ENCODE results near the gene AGO3. TPM values are rescaled to one million over a fixed set of nuclear protein-coding genes. Genes with fewer than 3 reads are reported as not detected.

The AGO3 gene
- total and polyA plus RNA-seq, 10 of the 15 experiments (the other 5 are each of a cell fraction or from before 2014, with no cell fraction given): 3.9 to 35.2 (median 12.5) TPM

DNA sequence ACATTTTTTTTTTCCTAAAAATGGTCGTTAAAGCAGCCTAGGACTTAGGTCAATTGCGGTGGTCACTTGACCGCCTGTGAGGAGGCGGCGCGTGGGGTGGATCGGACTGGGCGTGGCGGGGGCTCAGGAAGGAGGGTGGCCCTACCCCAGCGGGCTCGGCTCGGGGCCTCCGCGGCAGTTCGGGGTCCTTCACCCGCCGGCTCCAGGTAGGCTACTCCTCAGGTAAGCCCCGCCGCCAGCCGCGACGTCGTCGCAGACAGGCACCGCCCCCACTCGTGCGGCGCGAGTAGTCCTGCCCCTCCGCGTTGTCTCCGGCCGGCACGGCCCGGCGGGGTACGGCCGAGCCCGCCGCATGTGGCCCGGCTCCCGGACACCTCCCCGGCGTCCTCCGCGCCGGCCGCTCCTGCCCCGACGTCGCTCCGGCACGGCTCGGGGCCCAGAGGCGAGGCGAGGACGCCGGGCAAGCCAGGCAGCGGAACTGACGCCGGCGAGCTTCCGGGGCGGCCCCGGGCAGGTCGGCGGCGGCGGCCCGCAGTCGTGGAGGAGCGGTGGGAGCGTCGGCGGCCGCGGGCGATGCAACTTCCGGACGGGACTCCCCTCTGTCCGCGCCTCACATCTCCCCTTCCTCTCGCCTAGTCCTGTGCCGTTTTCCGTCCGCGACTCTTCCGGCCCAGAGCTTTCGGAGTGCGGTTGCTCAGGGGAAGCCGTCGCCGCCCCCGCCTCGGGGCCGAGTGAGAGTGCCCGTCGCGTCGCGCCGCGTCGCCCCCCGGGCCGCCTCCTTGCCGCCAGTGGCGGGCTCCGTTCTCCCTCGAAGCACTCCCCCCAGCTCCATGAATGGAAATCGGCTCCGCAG is at the start of gene AGO3 (continued):
- no peak for TF ChIP-seq CBX3 (IDR thresholded peaks at IDR 0.05; ENCODE audit: borderline replicate concordance, low read depth)
- no peak for TF ChIP-seq SKIL (IDR thresholded peaks at IDR 0.05; ENCODE audit: low read depth, poor library complexity, severe bottlenecking)
- no peak for TF ChIP-seq EED (IDR thresholded peaks at IDR 0.05; ENCODE audit: low read depth)
- TF ChIP-seq ZZZ3 (IDR thresholded peaks at IDR 0.05; ENCODE audit: control insufficient read depth, insufficient read length, low read depth): no peak
- TF ChIP-seq FOS (IDR thresholded peaks at IDR 0.05; ENCODE audit: borderline replicate concordance, extremely low read depth, insufficient read length): no peak
- no peak; the same call in 1 of the 2 replicates for TF ChIP-seq ESRRA (IDR thresholded peaks at IDR 0.05; ENCODE audit: low read length)
- TF ChIP-seq, protein P1, sequence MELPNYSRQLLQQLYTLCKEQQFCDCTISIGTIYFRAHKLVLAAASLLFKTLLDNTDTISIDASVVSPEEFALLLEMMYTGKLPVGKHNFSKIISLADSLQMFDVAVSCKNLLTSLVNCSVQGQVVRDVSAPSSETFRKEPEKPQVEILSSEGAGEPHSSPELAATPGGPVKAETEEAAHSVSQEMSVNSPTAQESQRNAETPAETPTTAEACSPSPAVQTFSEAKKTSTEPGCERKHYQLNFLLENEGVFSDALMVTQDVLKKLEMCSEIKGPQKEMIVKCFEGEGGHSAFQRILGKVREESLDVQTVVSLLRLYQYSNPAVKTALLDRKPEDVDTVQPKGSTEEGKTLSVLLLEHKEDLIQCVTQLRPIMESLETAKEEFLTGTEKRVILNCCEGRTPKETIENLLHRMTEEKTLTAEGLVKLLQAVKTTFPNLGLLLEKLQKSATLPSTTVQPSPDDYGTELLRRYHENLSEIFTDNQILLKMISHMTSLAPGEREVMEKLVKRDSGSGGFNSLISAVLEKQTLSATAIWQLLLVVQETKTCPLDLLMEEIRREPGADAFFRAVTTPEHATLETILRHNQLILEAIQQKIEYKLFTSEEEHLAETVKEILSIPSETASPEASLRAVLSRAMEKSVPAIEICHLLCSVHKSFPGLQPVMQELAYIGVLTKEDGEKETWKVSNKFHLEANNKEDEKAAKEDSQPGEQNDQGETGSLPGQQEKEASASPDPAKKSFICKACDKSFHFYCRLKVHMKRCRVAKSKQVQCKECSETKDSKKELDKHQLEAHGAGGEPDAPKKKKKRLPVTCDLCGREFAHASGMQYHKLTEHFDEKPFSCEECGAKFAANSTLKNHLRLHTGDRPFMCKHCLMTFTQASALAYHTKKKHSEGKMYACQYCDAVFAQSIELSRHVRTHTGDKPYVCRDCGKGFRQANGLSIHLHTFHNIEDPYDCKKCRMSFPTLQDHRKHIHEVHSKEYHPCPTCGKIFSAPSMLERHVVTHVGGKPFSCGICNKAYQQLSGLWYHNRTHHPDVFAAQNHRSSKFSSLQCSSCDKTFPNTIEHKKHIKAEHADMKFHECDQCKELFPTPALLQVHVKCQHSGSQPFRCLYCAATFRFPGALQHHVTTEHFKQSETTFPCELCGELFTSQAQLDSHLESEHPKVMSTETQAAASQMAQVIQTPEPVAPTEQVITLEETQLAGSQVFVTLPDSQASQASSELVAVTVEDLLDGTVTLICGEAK (IDR thresholded peaks at IDR 0.05; ENCODE audit: borderline replicate concordance): peak; percentile 90
- TF ChIP-seq IKZF2 (IDR thresholded peaks at IDR 0.05): no peak
- TF ChIP-seq POU2F2 (IDR thresholded peaks at IDR 0.05; ENCODE audit: borderline replicate concordance, low read depth, low read length): peak; percentile 53; the same call in 1 of the 3 replicates
- TF ChIP-seq E2F8 (IDR thresholded peaks at IDR 0.05; ENCODE audit: low read depth, partially characterized antibody): no peak
- TF ChIP-seq, protein P2, sequence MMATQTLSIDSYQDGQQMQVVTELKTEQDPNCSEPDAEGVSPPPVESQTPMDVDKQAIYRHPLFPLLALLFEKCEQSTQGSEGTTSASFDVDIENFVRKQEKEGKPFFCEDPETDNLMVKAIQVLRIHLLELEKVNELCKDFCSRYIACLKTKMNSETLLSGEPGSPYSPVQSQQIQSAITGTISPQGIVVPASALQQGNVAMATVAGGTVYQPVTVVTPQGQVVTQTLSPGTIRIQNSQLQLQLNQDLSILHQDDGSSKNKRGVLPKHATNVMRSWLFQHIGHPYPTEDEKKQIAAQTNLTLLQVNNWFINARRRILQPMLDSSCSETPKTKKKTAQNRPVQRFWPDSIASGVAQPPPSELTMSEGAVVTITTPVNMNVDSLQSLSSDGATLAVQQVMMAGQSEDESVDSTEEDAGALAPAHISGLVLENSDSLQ (IDR thresholded peaks at IDR 0.05): no peak; the same call in 1 of the 2 replicates
- no peak for TF ChIP-seq JUND (IDR thresholded peaks at IDR 0.05; ENCODE audit: low read depth, low read length)
- peak; percentile 76; the same call in 1 of the 2 replicates for TF ChIP-seq TAF1 (IDR thresholded peaks at IDR 0.05; ENCODE audit: borderline replicate concordance, low read depth, low read length)
- TF ChIP-seq LARP7 (IDR thresholded peaks at IDR 0.05): peak; percentile 99
- peak; percentile 82 to 99 for TF ChIP-seq EGR1 (IDR thresholded peaks at IDR 0.05; ENCODE audit: borderline replicate concordance in 1 of 2, low read depth in 2 of 2, low read length in 2 of 2)
- TF ChIP-seq RELB (IDR thresholded peaks at IDR 0.05; ENCODE audit: low read depth): no peak
